ENCODE results near the gene PCGF3.

PCGF3 gene

GRCh38 chr4:760616-761015 lies 55.0 kb downstream of the PCGF3 start:
- Histone ChIP-seq H4K5ac (ENCODE audit: low read length) (no peak overlapping the region), H2BK15ac (replicated peaks; ENCODE audit: low read depth) (no peak overlapping the region)
- DNase-seq = no peak

DNA sequence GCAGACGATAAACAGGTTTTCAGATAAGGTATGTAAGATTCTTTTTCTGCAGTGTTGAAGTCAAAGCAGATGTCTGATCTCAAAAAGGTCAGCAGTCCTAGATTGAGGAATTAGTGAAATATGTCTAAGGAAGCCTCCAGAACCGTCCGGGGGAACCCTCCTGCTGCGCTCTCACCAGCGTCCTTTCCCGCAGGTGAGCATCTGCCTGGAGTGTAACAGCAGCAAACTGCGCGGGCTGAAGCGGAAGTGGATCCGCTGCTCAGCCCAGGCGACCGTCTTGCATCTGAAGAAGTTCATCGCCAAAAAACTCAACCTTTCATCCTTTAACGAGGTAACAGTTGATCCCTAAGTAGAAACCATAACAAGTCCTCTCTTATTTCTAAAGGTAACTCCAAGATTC lies 55.5 kb downstream of the PCGF3 start:
- Histone ChIP-seq H3K4ac (ENCODE audit: low read depth, low read length) (no peak overlapping the region), H3K56ac (ENCODE audit: low read length) (no peak overlapping the region), H3K23ac (ENCODE audit: low read length) (no peak overlapping the region), H3K27ac (ENCODE audit: low read depth, low read length) (no peak overlapping the region), H2BK15ac (replicated peaks; ENCODE audit: low read depth) (no peak overlapping the region), H2BK120ac (ENCODE audit: low read depth, low read length) (no peak overlapping the region), H3K9ac (ENCODE audit: low read length) (no peak overlapping the region), H3K36me3 (ENCODE audit: control insufficient read depth, insufficient read depth, low read length) (peaks cover 13% of the 10 kb centered on the region), H2AK5ac (ENCODE audit: low read length) (no peak overlapping the region), H2BK5ac (ENCODE audit: low read length) (no peak overlapping the region), H3K4me2 (ENCODE audit: low read length) (no peak overlapping the region), H3K4me3 (ENCODE audit: low read length) (no peak overlapping the region), H3K18ac (ENCODE audit: low read length) (no peak overlapping the region), H4K8ac (ENCODE audit: low read depth, low read length) (no peak overlapping the region), H3K4me1 (ENCODE audit: control insufficient read depth, low read depth, low read length) (no peaks in the 10 kb centered on the region), H3K27me3 (ENCODE audit: insufficient read depth, low read length, poor library complexity) (no peaks in the 10 kb centered on the region), H3K79me2 (ENCODE audit: control insufficient read depth, insufficient read depth, low read length) (no peaks in the 10 kb centered on the region), H4K5ac (ENCODE audit: low read length) (no peak overlapping the region), H3K79me1 (ENCODE audit: low read length) (peaks cover 1% of the 10 kb centered on the region)
- DNase-seq = no peak
- no CpG with 5 or more reads among the region's 14 CpGs for WGBS (ENCODE audit: extremely low coverage, insufficient coverage, low lambda C conversion rate)

More at GRCh38 chr4:760616-761015, 55.0 kb downstream of the PCGF3 start:
- Histone ChIP-seq H2AK5ac (ENCODE audit: low read length) (no peak overlapping the region), H3K18ac (ENCODE audit: low read length) (no peak overlapping the region), H3K56ac (ENCODE audit: low read length) (no peak overlapping the region), H2BK120ac (ENCODE audit: low read depth, low read length) (no peak overlapping the region), H3K9ac (ENCODE audit: low read length) (no peak overlapping the region), H3K23ac (ENCODE audit: low read length) (no peak overlapping the region), H3K27me3 (ENCODE audit: insufficient read depth, low read length, poor library complexity) (no peaks in the 10 kb centered on the region), H3K4me1 (ENCODE audit: control insufficient read depth, low read depth, low read length) (no peaks in the 10 kb centered on the region), H3K4ac (ENCODE audit: low read depth, low read length) (no peak overlapping the region), H3K79me2 (ENCODE audit: control insufficient read depth, insufficient read depth, low read length) (no peaks in the 10 kb centered on the region), H2BK5ac (ENCODE audit: low read length) (no peak overlapping the region), H4K8ac (ENCODE audit: low read depth, low read length) (no peak overlapping the region), H3K4me3 (ENCODE audit: low read length) (no peak overlapping the region), H3K4me2 (ENCODE audit: low read length) (no peak overlapping the region), H3K79me1 (ENCODE audit: low read length) (no peaks in the 10 kb centered on the region), H3K36me3 (ENCODE audit: control insufficient read depth, insufficient read depth, low read length) (peaks cover 12% of the 10 kb centered on the region), H3K27ac (ENCODE audit: low read depth, low read length) (no peak overlapping the region)
- no CpG with 5 or more reads among the region's 21 CpGs for WGBS (ENCODE audit: extremely low coverage, insufficient coverage, low lambda C conversion rate)

GRCh38 chr4:761739-762138 lies 56.1 kb downstream of the PCGF3 start:
- H3K36me3 ChIP-seq (ENCODE audit: control insufficient read depth, insufficient read depth, low read length) = peaks cover 13% of the 10 kb centered on the region
- no peaks in the 10 kb centered on the region for H3K27me3 ChIP-seq (ENCODE audit: insufficient read depth, low read length, poor library complexity)
- H3K4me1 ChIP-seq (ENCODE audit: control insufficient read depth, low read depth, low read length) = no peaks in the 10 kb centered on the region
- no peak for DNase-seq
- no peaks in the 10 kb centered on the region for H3K79me2 ChIP-seq (ENCODE audit: control insufficient read depth, insufficient read depth, low read length)
- no peak overlapping the region for H4K8ac ChIP-seq (ENCODE audit: low read depth, low read length)
- no peak overlapping the region for H3K4me3 ChIP-seq (ENCODE audit: low read length)
- H3K4ac ChIP-seq (ENCODE audit: low read depth, low read length) = no peak overlapping the region
- H3K18ac ChIP-seq (ENCODE audit: low read length) = no peak overlapping the region
- no peak overlapping the region for H2BK15ac ChIP-seq (replicated peaks; ENCODE audit: low read depth)
- no peak overlapping the region for H3K9ac ChIP-seq (ENCODE audit: low read length)
- H2AK5ac ChIP-seq (ENCODE audit: low read length) = no peak overlapping the region
- no peak overlapping the region for H4K5ac ChIP-seq (ENCODE audit: low read length)
- no CpG with 5 or more reads among the region's 14 CpGs for WGBS (ENCODE audit: extremely low coverage, insufficient coverage, low lambda C conversion rate)
- no peak overlapping the region for H3K4me2 ChIP-seq (ENCODE audit: low read length)
- no peak overlapping the region for H3K56ac ChIP-seq (ENCODE audit: low read length)
- H3K27ac ChIP-seq (ENCODE audit: low read depth, low read length) = no peak overlapping the region
- H3K23ac ChIP-seq (ENCODE audit: low read length) = no peak overlapping the region
- H2BK5ac ChIP-seq (ENCODE audit: low read length) = no peak overlapping the region
- no peak overlapping the region for H2BK120ac ChIP-seq (ENCODE audit: low read depth, low read length)
- peaks cover 1% of the 10 kb centered on the region for H3K79me1 ChIP-seq (ENCODE audit: low read length)

DNA sequence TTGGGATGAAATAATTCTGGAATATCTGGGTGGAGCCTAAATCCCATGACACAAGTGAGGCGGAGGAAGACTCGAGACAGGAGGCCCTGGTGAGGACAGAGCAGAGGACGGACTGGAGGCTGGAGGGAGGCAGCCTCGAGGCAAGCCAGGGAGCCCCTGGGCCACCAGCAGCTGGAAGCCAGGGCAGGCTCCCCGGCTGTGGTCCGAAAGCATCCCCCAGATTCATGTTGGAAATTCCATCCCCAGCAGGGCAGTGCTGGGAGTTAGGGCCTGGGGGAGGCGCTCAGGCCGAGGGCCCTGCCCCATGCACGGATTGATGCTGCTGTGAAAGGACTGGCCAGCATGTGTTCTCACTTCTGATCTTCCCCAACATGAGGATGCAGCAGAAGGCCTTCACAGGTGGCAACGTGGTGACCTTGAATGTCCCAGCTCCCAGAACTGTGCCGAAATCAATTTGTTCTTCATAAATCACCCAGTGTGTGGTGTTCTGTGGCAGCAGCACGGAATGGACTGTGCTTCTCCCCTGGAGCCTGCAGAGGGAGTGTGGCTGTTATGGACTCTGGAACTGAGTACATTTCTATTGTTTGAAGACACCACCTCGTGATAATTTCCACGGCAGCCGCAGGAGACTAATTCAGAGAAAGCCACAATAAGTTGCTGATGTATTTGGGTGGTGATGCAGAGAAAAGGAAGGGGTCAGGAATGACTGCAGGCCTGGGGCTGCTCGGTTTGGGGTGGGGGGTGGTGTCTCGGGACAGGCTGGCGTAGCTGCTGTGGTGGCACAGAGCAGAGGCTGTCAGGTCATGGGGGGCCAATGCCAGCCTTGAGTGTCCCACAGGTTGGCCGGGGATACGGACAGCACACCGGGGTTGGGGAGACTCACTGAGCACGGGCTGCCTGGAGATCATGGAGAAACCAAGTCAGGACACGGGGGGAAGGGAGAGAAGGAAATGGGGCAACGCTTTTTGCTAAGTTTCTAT lies 56.9 kb downstream of the PCGF3 start:
- DNase-seq = no peak
- no peak overlapping the region for H3K4me2 ChIP-seq (ENCODE audit: low read length)
- H3K79me2 ChIP-seq (ENCODE audit: control insufficient read depth, insufficient read depth, low read length) = no peaks in the 10 kb centered on the region
- H3K56ac ChIP-seq (ENCODE audit: low read length) = no peak overlapping the region
- H3K4ac ChIP-seq (ENCODE audit: low read depth, low read length) = no peak overlapping the region
- no peaks in the 10 kb centered on the region for H3K27me3 ChIP-seq (ENCODE audit: insufficient read depth, low read length, poor library complexity)
- H2BK5ac ChIP-seq (ENCODE audit: low read length) = no peak overlapping the region
- H3K9ac ChIP-seq (ENCODE audit: low read length) = no peak overlapping the region
- H3K23ac ChIP-seq (ENCODE audit: low read length) = no peak overlapping the region
- H4K5ac ChIP-seq (ENCODE audit: low read length) = no peak overlapping the region
- no peak overlapping the region for H3K4me3 ChIP-seq (ENCODE audit: low read length)
- no peak overlapping the region for H2BK15ac ChIP-seq (replicated peaks; ENCODE audit: low read depth)
- H2BK120ac ChIP-seq (ENCODE audit: low read depth, low read length) = no peak overlapping the region
- no peak overlapping the region for H2AK5ac ChIP-seq (ENCODE audit: low read length)
- peaks cover 12% of the 10 kb centered on the region for H3K36me3 ChIP-seq (ENCODE audit: control insufficient read depth, insufficient read depth, low read length)
- H3K4me1 ChIP-seq (ENCODE audit: control insufficient read depth, low read depth, low read length) = no peaks in the 10 kb centered on the region
- no CpG with 5 or more reads among the region's 24 CpGs for WGBS (ENCODE audit: extremely low coverage, insufficient coverage, low lambda C conversion rate)
- H3K18ac ChIP-seq (ENCODE audit: low read length) = no peak overlapping the region
- H3K79me1 ChIP-seq (ENCODE audit: low read length) = peaks cover 1% of the 10 kb centered on the region
- no peak overlapping the region for H3K27ac ChIP-seq (ENCODE audit: low read depth, low read length)
- H4K8ac ChIP-seq (ENCODE audit: low read depth, low read length) = no peak overlapping the region

GRCh38 chr4:763191-763810 lies 57.7 kb downstream of the PCGF3 start:
- peaks cover 12% of the 10 kb centered on the region for H3K36me3 ChIP-seq (ENCODE audit: control insufficient read depth, insufficient read depth, low read length)
- no CpG with 5 or more reads among the region's 23 CpGs for WGBS (ENCODE audit: extremely low coverage, insufficient coverage, low lambda C conversion rate)
- H3K79me1 ChIP-seq (ENCODE audit: low read length) = peaks cover 4% of the 10 kb centered on the region
- H4K8ac ChIP-seq (ENCODE audit: low read depth, low read length) = no peak overlapping the region
- H3K4ac ChIP-seq (ENCODE audit: low read depth, low read length) = no peak overlapping the region
- H3K4me3 ChIP-seq (ENCODE audit: low read length) = no peak overlapping the region
- H3K23ac ChIP-seq (ENCODE audit: low read length) = no peak overlapping the region
- no peaks in the 10 kb centered on the region for H3K27me3 ChIP-seq (ENCODE audit: insufficient read depth, low read length, poor library complexity)
- H4K5ac ChIP-seq (ENCODE audit: low read length) = no peak overlapping the region
- no peak overlapping the region for H3K56ac ChIP-seq (ENCODE audit: low read length)
- H3K9ac ChIP-seq (ENCODE audit: low read length) = no peak overlapping the region
- no peak overlapping the region for H3K4me2 ChIP-seq (ENCODE audit: low read length)
- H3K18ac ChIP-seq (ENCODE audit: low read length) = no peak overlapping the region
- no peak overlapping the region for H2AK5ac ChIP-seq (ENCODE audit: low read length)
- no peaks in the 10 kb centered on the region for H3K4me1 ChIP-seq (ENCODE audit: control insufficient read depth, low read depth, low read length)
- no peak overlapping the region for H2BK120ac ChIP-seq (ENCODE audit: low read depth, low read length)
- H2BK5ac ChIP-seq (ENCODE audit: low read length) = no peak overlapping the region
- no peak overlapping the region for H3K27ac ChIP-seq (ENCODE audit: low read depth, low read length)
- no peak for DNase-seq
- no peaks in the 10 kb centered on the region for H3K79me2 ChIP-seq (ENCODE audit: control insufficient read depth, insufficient read depth, low read length)
- H2BK15ac ChIP-seq (replicated peaks; ENCODE audit: low read depth) = no peak overlapping the region
